ENCODE measurements around the gene FAM13A.

DNA sequence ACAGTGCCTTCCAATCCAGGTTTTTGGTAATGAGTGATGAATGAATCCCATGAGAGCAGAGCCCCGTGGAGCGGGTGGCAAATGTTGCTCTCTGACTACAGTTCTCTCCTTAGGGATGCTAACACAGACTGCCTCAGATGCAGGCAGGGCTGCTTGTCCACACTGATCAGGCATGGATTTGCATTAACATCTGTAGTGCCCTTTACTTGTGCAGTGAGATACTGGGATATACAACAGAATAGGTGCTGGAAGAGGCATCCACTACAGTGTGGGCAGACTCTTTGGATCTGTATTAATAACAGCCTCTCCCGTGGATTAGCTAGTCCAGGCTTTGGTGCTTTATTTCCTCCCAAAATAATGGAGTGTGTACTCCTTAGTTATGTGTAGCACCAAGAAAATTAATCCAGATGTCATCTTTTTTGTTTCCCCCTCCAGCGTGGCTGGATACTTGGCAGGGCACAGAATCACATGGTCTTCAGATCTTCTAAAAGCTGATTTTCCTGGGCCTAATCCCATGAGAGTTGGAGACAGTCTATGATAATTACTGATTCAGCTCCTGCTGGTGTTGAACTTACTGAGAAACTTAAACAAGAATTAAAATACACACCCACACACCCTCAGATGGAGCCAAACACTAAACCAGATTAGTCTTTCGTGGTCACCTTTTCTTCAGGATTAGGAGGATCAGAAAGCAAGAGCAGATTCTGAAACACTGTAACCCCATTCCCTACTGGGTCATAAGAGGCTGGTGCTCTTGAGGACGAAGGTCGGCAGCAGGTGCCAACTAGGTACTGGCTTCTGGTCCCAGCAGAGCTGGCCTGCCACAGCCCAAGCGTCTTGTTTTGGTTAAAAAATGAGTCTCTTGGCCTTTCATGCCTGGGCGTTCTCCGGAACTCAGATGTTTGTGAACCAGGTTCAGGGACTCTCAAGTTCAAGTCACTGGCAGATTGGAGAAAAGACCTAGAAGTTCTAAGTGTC lies 336.2 kb downstream of the FAM13A start:
- TF ChIP-seq SUZ12 (IDR thresholded peaks at IDR 0.05) (no peak), ELF4 (IDR thresholded peaks at IDR 0.05) (no peak), FOXA1 (IDR thresholded peaks at IDR 0.05) (no peak), HDGF (IDR thresholded peaks at IDR 0.05; ENCODE audit: borderline replicate concordance) (no peak), TARDBP (IDR thresholded peaks at IDR 0.05) (no peak), CTBP1 (IDR thresholded peaks at IDR 0.05; ENCODE audit: borderline replicate concordance) (no peak), FOXM1 (IDR thresholded peaks at IDR 0.05; ENCODE audit: borderline replicate concordance) (no peak), L3MBTL2 (conservative IDR thresholded peaks at IDR 0.05) (no peak), ARNT (IDR thresholded peaks at IDR 0.05) (no peak)
- TF ChIP-seq, protein P1, sequence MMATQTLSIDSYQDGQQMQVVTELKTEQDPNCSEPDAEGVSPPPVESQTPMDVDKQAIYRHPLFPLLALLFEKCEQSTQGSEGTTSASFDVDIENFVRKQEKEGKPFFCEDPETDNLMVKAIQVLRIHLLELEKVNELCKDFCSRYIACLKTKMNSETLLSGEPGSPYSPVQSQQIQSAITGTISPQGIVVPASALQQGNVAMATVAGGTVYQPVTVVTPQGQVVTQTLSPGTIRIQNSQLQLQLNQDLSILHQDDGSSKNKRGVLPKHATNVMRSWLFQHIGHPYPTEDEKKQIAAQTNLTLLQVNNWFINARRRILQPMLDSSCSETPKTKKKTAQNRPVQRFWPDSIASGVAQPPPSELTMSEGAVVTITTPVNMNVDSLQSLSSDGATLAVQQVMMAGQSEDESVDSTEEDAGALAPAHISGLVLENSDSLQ (IDR thresholded peaks at IDR 0.05): no peak

Measured in HEK293T (cell line).